Right lobe of liver (tissue), 6 donors: ENCODE measurements around the gene SSTR5. TPM values are rescaled to one million over a fixed set of nuclear protein-coding genes. Genes with fewer than 3 reads are reported as not detected.
A peak's percentile ranks its signal among the peaks of the same experiment; 100 is the strongest.

ENCODE experiments used
- ATAC-seq, 4 donors: fragments of 200-7000 bp; cut with Tn5 transposase; one replicate each; pipeline ENCODE4 v1.9.1; 2020; ENCODE audit warnings: mild to moderate bottlenecking in 4 of 4, moderate library complexity in 4 of 4
- DNase-seq, 3 donors: peaks; one replicate each; pipeline ENCODE4 v3.0.0-alpha.2; 2020
- H3K27ac ChIP-seq, 3 donors: fragments of 200-600 bp; one replicate each; pipeline ENCODE4 v1.8.0; 2022
- H3K27me3 ChIP-seq, 2 donors: fragments of 200-600 bp; one replicate each; pipeline ENCODE4 v1.8.0; 2022
- H3K36me3 ChIP-seq, 4 donors: fragments of 200-600 bp; sonication (generic) in 1 of 4; one replicate each; pipeline versions ENCODE4 v1.5.1 to v1.8.0; 2017 to 2022; ENCODE audit warnings: control low read depth in 1 of 4
- H3K4me1 ChIP-seq, 4 donors: fragments of 200-600 bp; sonication (generic) in 1 of 4; one replicate each; pipeline versions ENCODE4 v1.5.1 to v1.8.0; 2017 to 2022; ENCODE audit warnings: control low read depth in 1 of 4
- H3K4me3 ChIP-seq, 3 donors: fragments of 200-600 bp; one replicate each; pipeline ENCODE4 v1.8.0; 2022
- H3K9me3 ChIP-seq, 4 donors: fragments of 200-600 bp; sonication (generic) in 1 of 4; one replicate each; pipeline versions ENCODE4 v1.5.1 to v1.8.0; 2017 to 2022; ENCODE audit warnings: control low read depth in 1 of 4
- CTCF ChIP-seq, 4 donors: fragments of 200-600 bp in 3 of 4; fragments of 450-650 bp in 1 of 4; IDR thresholded peaks; one replicate each; pipeline versions ENCODE4 v1.5.1 to v1.8.0; 2016 to 2022; ENCODE audit warnings: antibody characterized with exemption in 4 of 4, mild to moderate bottlenecking in 2 of 4
- POLR2A ChIP-seq: fragments of 450-650 bp; IDR thresholded peaks from one replicate; pipeline ENCODE4 v1.6.1; 2017; ENCODE audit warnings: antibody characterized with exemption, mild to moderate bottlenecking
- whole genome bisulfite sequencing: methylation state at CpG from one replicate; pipeline ENCODE4 v1.1.6; 2018; ENCODE audit warnings: low coverage, low lambda C conversion rate; ENCODE audit not compliant: insufficient coverage; ENCODE audit errors: missing lambda C conversion rate; 5-methylcytosine and 5-hydroxymethylcytosine counted together
- intact Hi-C, 2 donors: fragments of 100-400 bp; cut with DNase I; formaldehyde crosslinking; loops; one replicate each; pipeline versions ENCODE4 v1.11.2 to v1.14.1; 2022
- total RNA-seq, 6 experiments: library from RNA; depleted of rRNA in 2 of 6; stranded (reverse); fragments of >200 nt in 2 of 6; fragmentation: NEBNext Ultra II Directional in 3 of 6; extraction: Animal tissue kit (Norgen Biotek cat#: 25700) in 3 of 6; gene quantifications; one replicate each; pipeline versions ENCODE4 v1.1.0 to v1.2.4, GENCODE V29; 2016 to 2023
- donor health status: DM: no; HTN: yes; CAD: no.
- donor health status: DM: no; HTN: no; CAD: no.
- donor health status: DM: no; HTN: no; CAD: no.
- donor health status: DM: no; HTN: yes; CAD: no.
- donor health status: DM: no; HTN: yes; CAD: no.

The SSTR5 gene
- total RNA-seq, 6 experiments from 2014 or later = not detected

GRCh38 chr16:1093284-1094123 lies 21.0 kb downstream of the SSTR5 start:
- Histone ChIP-seq H3K4me1 (peaks cover 0 to 8% (median 3%) of the 10 kb centered on the region in 4 donors), H3K27ac (no peak overlapping the region), H3K36me3 (no peaks in the 10 kb centered on the region), H3K4me3 (no peak overlapping the region), H3K9me3 (no peaks in the 10 kb centered on the region), H3K27me3 (no peaks in the 10 kb centered on the region)
- DNase-seq (no peak), ATAC-seq (no peak)
- TF ChIP-seq CTCF (IDR thresholded peaks at IDR 0.05) (no peak), POLR2A (no peak)
- intact Hi-C loops = no loop called here
- 85% methylated on average over 8 of the region's 85 CpGs for WGBS

DNA sequence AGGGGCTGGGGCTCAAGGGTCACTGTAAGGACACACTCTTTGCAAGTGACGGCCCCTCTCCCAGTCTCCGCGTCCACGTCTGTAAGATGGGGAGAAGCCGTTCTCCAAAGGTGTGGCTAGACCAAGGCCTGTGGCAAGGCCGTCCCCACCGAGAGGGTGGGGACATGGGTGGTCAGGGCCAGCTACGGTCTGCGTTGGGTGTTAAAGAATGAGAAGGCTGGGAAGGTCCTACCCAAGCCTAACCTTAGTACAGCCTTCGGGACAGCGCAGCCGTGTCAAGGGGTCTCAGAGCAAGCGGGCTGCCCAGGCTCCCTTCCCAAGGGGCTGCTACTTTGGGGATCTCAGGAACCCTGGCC lies 21.6 kb downstream of the SSTR5 start:
- no peak for DNase-seq
- no peak for TF ChIP-seq CTCF (IDR thresholded peaks at IDR 0.05)
- TF ChIP-seq POLR2A = no peak
- H3K4me1 ChIP-seq = peaks cover 0 to 8% (median 3%) of the 10 kb centered on the region in 4 donors
- no peak for ATAC-seq
- intact Hi-C loops = no loop called here
- H3K27me3 ChIP-seq = no peaks in the 10 kb centered on the region
- H3K36me3 ChIP-seq = no peaks in the 10 kb centered on the region
- no peaks in the 10 kb centered on the region for H3K9me3 ChIP-seq
- no peak overlapping the region for H3K27ac ChIP-seq
- WGBS = no CpG with 5 or more reads among the region's 13 CpGs
- H3K4me3 ChIP-seq = no peak overlapping the region

DNA sequence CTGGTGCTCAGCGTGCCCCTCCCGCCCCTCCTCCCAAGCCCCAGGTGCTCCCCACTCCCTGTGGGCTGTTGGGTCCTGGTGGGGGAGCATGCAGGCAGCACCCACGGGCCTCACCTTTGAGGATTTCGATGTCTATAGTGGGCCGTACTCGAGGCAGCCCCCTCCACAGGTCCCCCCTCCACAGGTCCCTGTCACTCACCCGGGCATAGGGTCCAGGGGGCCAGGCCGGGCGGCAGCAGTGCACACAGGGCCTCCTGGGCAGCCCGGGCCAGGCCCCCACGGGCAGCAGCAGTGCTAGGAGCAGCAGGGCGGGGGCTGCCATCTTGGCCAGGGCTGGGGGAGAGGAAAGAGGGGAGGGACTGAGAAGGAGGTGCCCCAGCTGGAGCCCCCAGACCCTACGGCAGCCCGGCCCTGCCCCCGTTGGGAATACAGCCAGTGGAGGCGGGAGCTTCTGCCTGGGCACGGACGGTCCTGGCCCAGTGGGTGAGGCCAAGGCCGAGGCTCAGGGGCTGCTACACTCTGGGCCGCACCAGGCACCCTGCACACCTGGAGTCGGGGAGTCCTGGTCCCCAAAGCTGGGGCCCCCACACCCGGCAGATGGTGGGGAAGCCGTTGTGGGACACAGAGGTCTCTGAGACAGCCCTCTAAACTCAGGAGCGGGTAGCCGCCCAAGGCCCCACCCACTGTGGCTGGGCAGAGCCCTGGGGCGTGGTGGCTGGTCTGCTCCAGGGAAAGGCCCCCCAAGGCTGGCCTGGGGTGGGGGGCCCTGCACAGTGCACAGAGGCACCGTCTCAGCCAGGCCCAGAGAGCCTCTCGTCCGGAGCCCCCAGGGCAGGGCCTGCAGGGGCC lies 22.3 kb downstream of the SSTR5 start:
- Histone ChIP-seq H3K27ac (no peak overlapping the region), H3K36me3 (no peaks in the 10 kb centered on the region), H3K9me3 (no peaks in the 10 kb centered on the region), H3K4me1 (peaks cover 0 to 2% (median under 1%) of the 10 kb centered on the region in 4 donors), H3K27me3 (no peaks in the 10 kb centered on the region), H3K4me3 (no peak overlapping the region)
- TF ChIP-seq POLR2A (no peak), CTCF (IDR thresholded peaks at IDR 0.05) (no peak)
- DNase-seq = no peak
- intact Hi-C loops = no loop called here
- peak in 1 of 4 donors; percentile 7 for ATAC-seq
- 40% methylated on average over 3 of the region's 29 CpGs for WGBS

- TF ChIP-seq POLR2A (no peak), CTCF (IDR thresholded peaks at IDR 0.05) (no peak)
- DNase-seq (no peak), ATAC-seq (no peak)
- H3K4me3 ChIP-seq = no peak overlapping the region
- no peak overlapping the region for H3K27ac ChIP-seq
- no peaks in the 10 kb centered on the region for H3K36me3 ChIP-seq
- 80% methylated on average over 1 of the region's 16 CpGs for WGBS
- no peaks in the 10 kb centered on the region for H3K4me1 ChIP-seq
- intact Hi-C loops = no loop called here
- no peaks in the 10 kb centered on the region for H3K9me3 ChIP-seq
- no peaks in the 10 kb centered on the region for H3K27me3 ChIP-seq
Observed at GRCh38 chr16:1095450-1096168, 23.1 kb downstream of the SSTR5 start.
